22Rv1 (cell line): ENCODE data around the gene OR4E2.

Source experiments
- CTCF ChIP-seq: fragments of 450-650 bp; IDR thresholded peaks from 2 replicates; pipeline ENCODE4 v1.5.1; 2017; ENCODE audit warnings: mild to moderate bottlenecking
- ZFX ChIP-seq: fragments of 450-650 bp; IDR thresholded peaks from 2 replicates; pipeline ENCODE4 v1.6.1; 2017; ENCODE audit warnings: antibody characterized with exemption, borderline replicate concordance

- TF ChIP-seq CTCF, result no peak
- TF ChIP-seq ZFX, result no peak
Measured at GRCh38 chr14:21672116-21672515, 18.5 kb downstream of the OR4E2 start.
